IMR-90 (cell line): ENCODE data around the gene TECTB. TPM values are rescaled to one million over a fixed set of nuclear protein-coding genes. Genes with fewer than 3 reads are reported as not detected.
A peak's percentile ranks its signal among the peaks of the same experiment; 100 is the strongest.

Experiments used
- ATAC-seq: fragments of 200-7000 bp; cut with Tn5 transposase; 2 replicates; pipeline ENCODE4 v1.9.1; 2020; ENCODE audit warnings: low read depth, mild to moderate bottlenecking, moderate library complexity
- BruUV-seq: library from RNA; stranded (reverse); fragments of 400-500 nt; replicated peaks from 2 replicates; lab custom pipeline; 2021; lab: Mats Ljungman, UMichigan
- CTCF ChIA-PET: fragments of 300-600 bp; formaldehyde crosslinking; extraction: SDS; loops from one replicate; lab custom pipeline; 2021; ENCODE audit warnings: antibody characterized with exemption; lab: Yijun Ruan, JAX
- POLR2A ChIA-PET: fragments of 300-600 bp; sonication (Branson Sonifier 250); formaldehyde crosslinking; loops from one replicate; lab custom pipeline; 2022; ENCODE audit warnings: antibody characterized with exemption; ENCODE audit not compliant: unreplicated experiment; lab: Charles Lee
- DNase-seq: peaks from one replicate; pipeline ENCODE4 v3.0.0; 2013
- H2AFZ ChIP-seq: replicated peaks from 2 replicates; pipeline ENCODE3; 2013; ENCODE audit warnings: low read length, mild to moderate bottlenecking; ENCODE audit not compliant: poor library complexity
- H2AK5ac ChIP-seq: 2 replicates; pipeline ENCODE4 v1.6.1; 2013; ENCODE audit warnings: low read depth, low read length, inconsistent platforms
- H2AK9ac ChIP-seq: replicated peaks from 2 replicates; pipeline ENCODE3; 2013; ENCODE audit warnings: mild to moderate bottlenecking, low read depth, low read length, moderate library complexity; ENCODE audit not compliant: poor library complexity
- H2BK120ac ChIP-seq: 2 replicates; pipeline ENCODE4 v1.6.1; 2013; ENCODE audit warnings: low read depth, low read length, inconsistent platforms
- H2BK15ac ChIP-seq: 3 replicates; pipeline ENCODE4 v1.6.1; 2013; ENCODE audit warnings: low read depth, low read length, inconsistent platforms
- H2BK20ac ChIP-seq: 2 replicates; pipeline ENCODE4 v1.6.1; 2013; ENCODE audit warnings: low read depth, mild to moderate bottlenecking, inconsistent platforms, low read length, moderate library complexity
- H2BK5ac ChIP-seq: 2 replicates; pipeline ENCODE4 v1.6.1; 2013; ENCODE audit warnings: mild to moderate bottlenecking, low read depth, low read length, inconsistent platforms; ENCODE audit not compliant: poor library complexity, severe bottlenecking
- H3K14ac ChIP-seq: replicated peaks from 2 replicates; pipeline ENCODE4 v1.6.1; 2013; ENCODE audit warnings: low read depth, low read length, inconsistent platforms
- H3K18ac ChIP-seq: 2 replicates; pipeline ENCODE4 v1.6.1; 2013; ENCODE audit warnings: low read depth, low read length, control low read depth
- H3K23ac ChIP-seq: 2 replicates; pipeline ENCODE4 v1.6.1; 2013; ENCODE audit warnings: low read depth, low read length, inconsistent platforms
- H3K27ac ChIP-seq: 2 replicates; pipeline ENCODE4 v1.5.1; 2013; ENCODE audit warnings: mild to moderate bottlenecking, control low read depth, low read length; ENCODE audit not compliant: insufficient read depth
- H3K27me3 ChIP-seq: 2 replicates; pipeline ENCODE4 v1.6.1; 2013; ENCODE audit warnings: low read length; ENCODE audit not compliant: control insufficient read depth, insufficient read depth
- H3K36me3 ChIP-seq: 2 replicates; pipeline ENCODE4 v1.6.1; 2013; ENCODE audit warnings: low read length, mixed read lengths; ENCODE audit not compliant: control insufficient read depth, insufficient read depth
- H3K4ac ChIP-seq: 2 replicates; pipeline ENCODE4 v1.6.1; 2013; ENCODE audit warnings: low read depth, low read length, inconsistent platforms
- H3K4me1 ChIP-seq: 2 replicates; pipeline ENCODE4 v1.6.1; 2013; ENCODE audit warnings: low read length, mixed read lengths; ENCODE audit not compliant: control insufficient read depth, insufficient read depth
- H3K4me2 ChIP-seq: 2 replicates; pipeline ENCODE4 v1.6.1; 2013; ENCODE audit warnings: low read depth, mild to moderate bottlenecking, control low read depth, low read length, moderate library complexity
- H3K4me3 ChIP-seq: 2 replicates; pipeline ENCODE4 v1.5.1; 2013; ENCODE audit warnings: low read depth, mild to moderate bottlenecking, control low read depth, low read length, moderate library complexity; ENCODE audit not compliant: insufficient read depth
- H3K56ac ChIP-seq: 2 replicates; pipeline ENCODE4 v1.6.1; 2013; ENCODE audit warnings: low read length, inconsistent platforms; ENCODE audit not compliant: insufficient read depth; ENCODE audit errors: extremely low read depth
- H3K79me1 ChIP-seq, 2 experiments: 2 replicates each; pipeline ENCODE4 v1.6.1; 2013; ENCODE audit warnings: low read length in 2 of 2, inconsistent platforms in 1 of 2, low read depth in 1 of 2
- H3K9ac ChIP-seq: 2 replicates; pipeline ENCODE4 v1.6.1; 2013; ENCODE audit warnings: low read depth, low read length, control low read depth
- H3K9me1 ChIP-seq: 2 replicates; pipeline ENCODE4 v1.6.1; 2013; ENCODE audit warnings: low read length, inconsistent platforms; ENCODE audit not compliant: insufficient read depth
- H3K9me3 ChIP-seq: 2 replicates; pipeline ENCODE4 v1.6.1; 2013; ENCODE audit warnings: low read length; ENCODE audit not compliant: control insufficient read depth, insufficient read depth
- H4K20me1 ChIP-seq: 2 replicates; pipeline ENCODE4 v1.6.1; 2013; ENCODE audit warnings: low read length, inconsistent platforms; ENCODE audit not compliant: insufficient read depth
- H4K5ac ChIP-seq: 2 replicates; pipeline ENCODE4 v1.6.1; 2013; ENCODE audit warnings: mild to moderate bottlenecking, low read depth, low read length, control low read depth
- H4K8ac ChIP-seq, 2 experiments: 2 replicates each; pipeline ENCODE4 v1.6.1; 2013; ENCODE audit warnings: low read depth in 2 of 2, low read length in 2 of 2, control low read depth in 1 of 2, inconsistent platforms in 1 of 2
- H4K91ac ChIP-seq: 2 replicates; pipeline ENCODE4 v1.6.1; 2013; ENCODE audit warnings: low read depth, low read length, inconsistent platforms; ENCODE audit not compliant: insufficient read depth
- BHLHE40 ChIP-seq: fragments of 150-350 bp; IDR thresholded peaks from 2 replicates; pipeline ENCODE4 v1.6.1; 2016; ENCODE audit warnings: mild to moderate bottlenecking, low read depth, low read length
- CEBPB ChIP-seq: IDR thresholded peaks from 2 replicates; pipeline ENCODE4 v1.6.1; 2012; ENCODE audit warnings: low read depth, low read length, improper control_type of control experiment
- CHD1 ChIP-seq: IDR thresholded peaks from 2 replicates; pipeline ENCODE4 v1.6.1; 2012; ENCODE audit warnings: low read depth, low read length, improper control_type of control experiment
- FOS ChIP-seq: fragments of 150-350 bp; IDR thresholded peaks from 2 replicates; pipeline ENCODE4 v1.6.1; 2016; ENCODE audit warnings: low read depth, low read length
- MAFK ChIP-seq: IDR thresholded peaks from 2 replicates; pipeline ENCODE4 v1.6.1; 2012; ENCODE audit warnings: low read depth, low read length, improper control_type of control experiment
- MAZ ChIP-seq: IDR thresholded peaks from 2 replicates; pipeline ENCODE4 v1.6.1; 2012; ENCODE audit warnings: low read depth, mild to moderate bottlenecking, low read length, improper control_type of control experiment, moderate library complexity, borderline replicate concordance
- MXI1 ChIP-seq: IDR thresholded peaks from 2 replicates; pipeline ENCODE4 v1.6.1; 2012; ENCODE audit warnings: low read depth, mild to moderate bottlenecking, low read length, moderate library complexity, borderline replicate concordance
- NFE2L2 ChIP-seq: fragments of 150-350 bp; IDR thresholded peaks from 2 replicates; pipeline ENCODE4 v1.6.1; 2016; ENCODE audit warnings: low read depth, mild to moderate bottlenecking, low read length
- POLR2A ChIP-seq: IDR thresholded peaks from 2 replicates; pipeline ENCODE4 v1.6.1; 2012; ENCODE audit warnings: mild to moderate bottlenecking, low read depth, low read length
- RAD21 ChIP-seq: IDR thresholded peaks from 2 replicates; pipeline ENCODE4 v1.6.1; 2012; ENCODE audit warnings: low read length, improper control_type of control experiment
- RCOR1 ChIP-seq: IDR thresholded peaks from 2 replicates; pipeline ENCODE4 v1.6.1; 2012; ENCODE audit warnings: mild to moderate bottlenecking, low read length, improper control_type of control experiment; ENCODE audit not compliant: insufficient replicate concordance
- RFX5 ChIP-seq: IDR thresholded peaks from 2 replicates; pipeline ENCODE4 v1.8.0; 2012; ENCODE audit warnings: low read depth, mild to moderate bottlenecking, low read length, moderate library complexity
- SMC3 ChIP-seq: fragments of 150-350 bp; IDR thresholded peaks from 2 replicates; pipeline ENCODE4 v1.6.1; 2016; ENCODE audit warnings: low read depth, mild to moderate bottlenecking, antibody characterized with exemption, low read length, moderate library complexity
- WGBS, 2 experiments: methylation state at CpG; one replicate each; pipeline versions ENCODE4 v1.1.5 to v1.1.7; 2013; ENCODE audit warnings: missing lambda C conversion rate in 2 of 2; ENCODE audit not compliant: insufficient read length in 1 of 2; ENCODE audit errors: extremely low coverage in 2 of 2; 5-methylcytosine and 5-hydroxymethylcytosine counted together
- dilution Hi-C: fragments of 300-500 bp; cut with HindIII; formaldehyde crosslinking; loops from one replicate; pipeline ENCODE4 v1.14.3; 2018; ENCODE audit warnings: low sequenced_read_pairs; ENCODE audit not compliant: unreplicated experiment
- in situ Hi-C: fragments of 300-500 bp; cut with MboI; formaldehyde crosslinking; loops from 3 replicates; pipeline ENCODE4 v1.14.3; 2019; ENCODE audit warnings: low sequenced_read_pairs, inconsistent platforms, mixed read lengths
- intact Hi-C: fragments of 100-400 bp; cut with micrococcal nuclease; formaldehyde crosslinking; loops from 2 replicates; pipeline ENCODE4 v1.10.0; 2022
- polyA plus RNA-seq, 3 experiments: library from polyadenylated mRNA; depleted of rRNA; stranded (reverse); fragments of >200 nt; gene quantifications; 2 replicates each; pipeline ENCODE4 v1.2.3, GENCODE V29; 2012; ENCODE audit warnings: low replicate concordance in 1 of 3
- total RNA-seq: library from RNA; depleted of rRNA; stranded (reverse); fragments of >200 nt; gene quantifications from 2 replicates; pipeline ENCODE4 v1.2.3, GENCODE V29; 2012
- TF ChIP-seq, protein P1 (sequence below): fragments of 150-350 bp; IDR thresholded peaks from 2 replicates; pipeline ENCODE4 v1.6.1; 2017; ENCODE audit warnings: mild to moderate bottlenecking, antibody characterized with exemption, low read length, low read depth
- TF ChIP-seq, protein P2 (sequence below): fragments of 150-350 bp; IDR thresholded peaks from 2 replicates; pipeline ENCODE4 v1.6.1; 2016; ENCODE audit warnings: low read depth, mild to moderate bottlenecking, low read length, moderate library complexity, borderline replicate concordance
- TF ChIP-seq, protein P3 (sequence below): conservative IDR thresholded peaks from 2 replicates; pipeline ENCODE4 v1.5.1; 2012; ENCODE audit warnings: mild to moderate bottlenecking, low read depth, low read length, improper control_type of control experiment

Gene TECTB
- total and polyA plus RNA-seq, 2 of the 4 experiments (the other 2 are of a cell fraction): not detected

DNA sequence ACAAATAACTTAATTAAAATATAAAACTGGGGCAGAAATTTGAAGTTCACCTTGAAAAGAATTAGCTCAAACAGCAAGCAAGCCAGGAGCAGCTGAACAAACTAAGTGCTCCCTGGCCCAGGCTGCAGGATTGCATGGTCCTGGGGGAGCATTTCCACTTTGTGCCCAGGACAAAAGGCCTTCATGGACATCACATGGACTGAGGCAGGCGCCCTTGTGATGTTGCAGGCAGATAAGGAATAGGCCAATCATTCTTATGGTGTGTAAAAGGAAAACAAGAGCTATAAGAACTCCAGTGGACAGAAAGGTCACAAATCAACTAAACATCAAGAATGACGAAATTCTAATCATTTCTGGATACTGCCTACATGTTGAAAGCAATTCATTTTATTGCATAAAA is 17.5 kb upstream of the TECTB start:
- no peak overlapping the region for H4K8ac ChIP-seq
- no peak overlapping the region for H3K4me3 ChIP-seq
- no peaks in the 10 kb centered on the region for H4K20me1 ChIP-seq
- no peak overlapping the region for H2BK120ac ChIP-seq
- H3K27ac ChIP-seq: peak overlapping the region; percentile 20; the same call in 1 of the 2 replicates
- ChIA-PET POLR2A (no interaction called here), CTCF (no interaction called here)
- H3K36me3 ChIP-seq: no peaks in the 10 kb centered on the region
- no peak overlapping the region for H3K4me2 ChIP-seq
- H3K79me1 ChIP-seq: no peaks in the 10 kb centered on the region
- DNase-seq (peak; percentile 5), ATAC-seq (no peak; the same call in 1 of the 2 replicates)
- no peak for TF ChIP-seq RFX5
- no peak for TF ChIP-seq MAFK
- no peak for TF ChIP-seq MAZ
- TF ChIP-seq BHLHE40: no peak
- no peak for TF ChIP-seq FOS
- TF ChIP-seq CEBPB: no peak
- TF ChIP-seq, protein P1, sequence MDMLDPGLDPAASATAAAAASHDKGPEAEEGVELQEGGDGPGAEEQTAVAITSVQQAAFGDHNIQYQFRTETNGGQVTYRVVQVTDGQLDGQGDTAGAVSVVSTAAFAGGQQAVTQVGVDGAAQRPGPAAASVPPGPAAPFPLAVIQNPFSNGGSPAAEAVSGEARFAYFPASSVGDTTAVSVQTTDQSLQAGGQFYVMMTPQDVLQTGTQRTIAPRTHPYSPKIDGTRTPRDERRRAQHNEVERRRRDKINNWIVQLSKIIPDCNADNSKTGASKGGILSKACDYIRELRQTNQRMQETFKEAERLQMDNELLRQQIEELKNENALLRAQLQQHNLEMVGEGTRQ: no peak
- TF ChIP-seq, protein P2, sequence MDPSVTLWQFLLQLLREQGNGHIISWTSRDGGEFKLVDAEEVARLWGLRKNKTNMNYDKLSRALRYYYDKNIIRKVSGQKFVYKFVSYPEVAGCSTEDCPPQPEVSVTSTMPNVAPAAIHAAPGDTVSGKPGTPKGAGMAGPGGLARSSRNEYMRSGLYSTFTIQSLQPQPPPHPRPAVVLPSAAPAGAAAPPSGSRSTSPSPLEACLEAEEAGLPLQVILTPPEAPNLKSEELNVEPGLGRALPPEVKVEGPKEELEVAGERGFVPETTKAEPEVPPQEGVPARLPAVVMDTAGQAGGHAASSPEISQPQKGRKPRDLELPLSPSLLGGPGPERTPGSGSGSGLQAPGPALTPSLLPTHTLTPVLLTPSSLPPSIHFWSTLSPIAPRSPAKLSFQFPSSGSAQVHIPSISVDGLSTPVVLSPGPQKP: no peak
- TF ChIP-seq NFE2L2: no peak
- TF ChIP-seq, protein P3, sequence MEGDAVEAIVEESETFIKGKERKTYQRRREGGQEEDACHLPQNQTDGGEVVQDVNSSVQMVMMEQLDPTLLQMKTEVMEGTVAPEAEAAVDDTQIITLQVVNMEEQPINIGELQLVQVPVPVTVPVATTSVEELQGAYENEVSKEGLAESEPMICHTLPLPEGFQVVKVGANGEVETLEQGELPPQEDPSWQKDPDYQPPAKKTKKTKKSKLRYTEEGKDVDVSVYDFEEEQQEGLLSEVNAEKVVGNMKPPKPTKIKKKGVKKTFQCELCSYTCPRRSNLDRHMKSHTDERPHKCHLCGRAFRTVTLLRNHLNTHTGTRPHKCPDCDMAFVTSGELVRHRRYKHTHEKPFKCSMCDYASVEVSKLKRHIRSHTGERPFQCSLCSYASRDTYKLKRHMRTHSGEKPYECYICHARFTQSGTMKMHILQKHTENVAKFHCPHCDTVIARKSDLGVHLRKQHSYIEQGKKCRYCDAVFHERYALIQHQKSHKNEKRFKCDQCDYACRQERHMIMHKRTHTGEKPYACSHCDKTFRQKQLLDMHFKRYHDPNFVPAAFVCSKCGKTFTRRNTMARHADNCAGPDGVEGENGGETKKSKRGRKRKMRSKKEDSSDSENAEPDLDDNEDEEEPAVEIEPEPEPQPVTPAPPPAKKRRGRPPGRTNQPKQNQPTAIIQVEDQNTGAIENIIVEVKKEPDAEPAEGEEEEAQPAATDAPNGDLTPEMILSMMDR: no peak
- no peak for TF ChIP-seq RCOR1
- no peak for TF ChIP-seq RAD21
- TF ChIP-seq MXI1: no peak
- TF ChIP-seq SMC3: no peak
- TF ChIP-seq CHD1: no peak
- TF ChIP-seq POLR2A: no peak
- no peak overlapping the region for H2BK20ac ChIP-seq
- H3K4ac ChIP-seq: no peak overlapping the region
- H2BK15ac ChIP-seq: no peak overlapping the region
- WGBS, 2 experiments: no CpG with 5 or more reads among the region's 2 CpGs
- intact Hi-C loops: no loop called here
- dilution Hi-C loops: no loop called here
- H2AK9ac ChIP-seq: no peak overlapping the region
- H2AK5ac ChIP-seq: no peak overlapping the region
- BruUV-seq: no TSS peak
- H3K9me3 ChIP-seq: no peaks in the 10 kb centered on the region
- H2AFZ ChIP-seq: no peak overlapping the region
- no peak overlapping the region for H3K14ac ChIP-seq
- peaks cover 14% of the 10 kb centered on the region for H3K4me1 ChIP-seq
- no peaks in the 10 kb centered on the region for H3K9me1 ChIP-seq
- H3K27me3 ChIP-seq: no peaks in the 10 kb centered on the region
- in situ Hi-C loops: no loop called here
- peak overlapping the region; percentile 68; the same call in 1 of the 2 replicates for H4K5ac ChIP-seq
- no peak overlapping the region for H4K91ac ChIP-seq
- H3K18ac ChIP-seq: peak overlapping the region; percentile 65
- no peak overlapping the region for H3K9ac ChIP-seq
- no peak overlapping the region for H3K23ac ChIP-seq
- H3K56ac ChIP-seq: no peak overlapping the region
- H2BK5ac ChIP-seq: no peak overlapping the region
